HEK293 (cell line): Measurements from ENCODE around the gene CLDN16.

Source experiments
- CTCF ChIA-PET: fragments of 350-600 bp; formaldehyde crosslinking; extraction: SDS; loops from one replicate; lab custom pipeline; 2021; ENCODE audit warnings: antibody characterized with exemption; lab: Yijun Ruan, JAX
- POLR2A ChIA-PET: fragments of 300-600 bp; formaldehyde crosslinking; extraction: SDS; loops from one replicate; lab custom pipeline; 2020; ENCODE audit warnings: antibody characterized with exemption, inconsistent platforms; lab: Yijun Ruan, JAX
- H3K27ac ChIP-seq: fragments of 200-500 bp; sonication (Bioruptor generic); 2 replicates; pipeline ENCODE4 v1.5.1; 2014; ENCODE audit warnings: low read depth, low read length, control low read depth, inconsistent platforms; ENCODE audit errors: extremely low read depth
- H3K36me3 ChIP-seq, 2 experiments: fragments of 200-500 bp in 1 of 2; sonication (Bioruptor generic) in 1 of 2; 1 replicate in 1 of 2; 2 replicates in 1 of 2; pipeline ENCODE4 v1.5.1; 2014 to 2017; ENCODE audit warnings: inconsistent platforms in 2 of 2, low read length in 2 of 2; ENCODE audit not compliant: control insufficient read depth in 2 of 2, insufficient read depth in 1 of 2
- H3K4me1 ChIP-seq: fragments of 200-500 bp; sonication (Bioruptor generic); 2 replicates; pipeline ENCODE4 v1.5.1; 2014; ENCODE audit warnings: mild to moderate bottlenecking, low read length, inconsistent platforms; ENCODE audit not compliant: control insufficient read depth, insufficient read depth
- H3K4me3 ChIP-seq: 2 replicates; pipeline ENCODE4 v1.5.1; 2011; ENCODE audit warnings: low read depth, mild to moderate bottlenecking, control low read depth, low read length, moderate library complexity
- H3K9me3 ChIP-seq: fragments of 200-500 bp; sonication (Bioruptor generic); 2 replicates; pipeline ENCODE4 v1.5.1; 2014; ENCODE audit warnings: low read depth, low read length, inconsistent platforms; ENCODE audit not compliant: control insufficient read depth, insufficient read depth
- EGR2 ChIP-seq: fragments of 450-650 bp; formaldehyde crosslinking; IDR thresholded peaks from 2 replicates; pipeline ENCODE4 v1.5.1; 2016; ENCODE audit warnings: low read depth, missing biosample characterization, missing genetic modification characterization
- KLF8 ChIP-seq: fragments of 450-650 bp; formaldehyde crosslinking; IDR thresholded peaks from 2 replicates; pipeline ENCODE4 v1.5.1; 2016; ENCODE audit warnings: missing biosample characterization, missing genetic modification characterization
- MEIS1 ChIP-seq: sonication (generic); formaldehyde crosslinking; IDR thresholded peaks from 2 replicates; pipeline ENCODE4 v1.8.1; 2022; ENCODE audit warnings: missing genetic modification reagents, mild to moderate bottlenecking, borderline replicate concordance
- SCRT1 ChIP-seq: fragments of 450-650 bp; formaldehyde crosslinking; IDR thresholded peaks from 2 replicates; pipeline ENCODE4 v1.5.1; 2016; ENCODE audit warnings: missing biosample characterization, missing genetic modification characterization, borderline replicate concordance
- SETDB1 ChIP-seq: IDR thresholded peaks from one replicate; pipeline ENCODE4 v1.6.1; 2017; ENCODE audit warnings: mild to moderate bottlenecking, low read length, moderate library complexity, mixed read lengths; ENCODE audit not compliant: insufficient read length
- ZFP3 ChIP-seq: fragments of 450-650 bp; formaldehyde crosslinking; IDR thresholded peaks from 2 replicates; pipeline ENCODE4 v1.5.1; 2016; ENCODE audit warnings: low read depth, missing biosample characterization, missing genetic modification characterization
- ZFP69B ChIP-seq: fragments of 450-650 bp; formaldehyde crosslinking; IDR thresholded peaks from 2 replicates; pipeline ENCODE4 v1.5.1; 2016; ENCODE audit warnings: missing biosample characterization, missing genetic modification characterization
- ZNF19 ChIP-seq: fragments of 450-650 bp; formaldehyde crosslinking; IDR thresholded peaks from 2 replicates; pipeline ENCODE4; 2016; ENCODE audit warnings: missing biosample characterization, missing genetic modification characterization, low read depth
- ZNF24 ChIP-seq: fragments of 450-650 bp; formaldehyde crosslinking; IDR thresholded peaks from 2 replicates; pipeline ENCODE4 v1.5.1; 2016; ENCODE audit warnings: missing biosample characterization, missing genetic modification characterization
- ZNF248 ChIP-seq: fragments of 450-650 bp; formaldehyde crosslinking; IDR thresholded peaks from 2 replicates; pipeline ENCODE4 v1.5.1; 2017; ENCODE audit warnings: missing biosample characterization, missing genetic modification characterization
- ZNF324 ChIP-seq: fragments of 450-650 bp; formaldehyde crosslinking; IDR thresholded peaks from 2 replicates; pipeline ENCODE4 v1.5.1; 2016; ENCODE audit warnings: missing biosample characterization, missing genetic modification characterization
- ZNF510 ChIP-seq: fragments of 450-650 bp; formaldehyde crosslinking; IDR thresholded peaks from 2 replicates; pipeline ENCODE4 v1.5.1; 2018; ENCODE audit warnings: mild to moderate bottlenecking, missing genetic modification characterization, missing biosample characterization; ENCODE audit not compliant: insufficient replicate concordance
- ZNF623 ChIP-seq: fragments of 450-650 bp; formaldehyde crosslinking; IDR thresholded peaks from 2 replicates; pipeline ENCODE4 v1.5.1; 2016; ENCODE audit warnings: missing biosample characterization, missing genetic modification characterization
- TF ChIP-seq, protein P1 (sequence below): fragments of 450-650 bp; formaldehyde crosslinking; IDR thresholded peaks from 2 replicates; pipeline ENCODE4 v1.5.1; 2016; ENCODE audit warnings: missing biosample characterization, missing genetic modification characterization, borderline replicate concordance
- TF ChIP-seq, protein P2 (sequence below): fragments of 450-650 bp; formaldehyde crosslinking; IDR thresholded peaks from 2 replicates; pipeline ENCODE4 v1.5.1; 2016; ENCODE audit warnings: missing biosample characterization, missing genetic modification characterization
- TF ChIP-seq, protein P3 (sequence below): fragments of 450-650 bp; formaldehyde crosslinking; IDR thresholded peaks from 2 replicates; pipeline ENCODE4 v1.5.1; 2017; ENCODE audit warnings: missing biosample characterization, missing genetic modification characterization
- TF ChIP-seq, protein P4 (sequence below): fragments of 450-650 bp; formaldehyde crosslinking; IDR thresholded peaks from 2 replicates; pipeline ENCODE4 v1.5.1; 2016; ENCODE audit warnings: missing biosample characterization, missing genetic modification characterization
- TF ChIP-seq, protein P5 (sequence below): fragments of 450-650 bp; formaldehyde crosslinking; IDR thresholded peaks from 2 replicates; pipeline ENCODE4 v1.5.0; 2017; ENCODE audit warnings: missing biosample characterization, missing genetic modification characterization, borderline replicate concordance
- TF ChIP-seq, protein P6 (sequence below): fragments of 450-650 bp; formaldehyde crosslinking; IDR thresholded peaks from 2 replicates; pipeline ENCODE4 v1.5.1; 2016; ENCODE audit warnings: missing biosample characterization, missing genetic modification characterization

Gene CLDN16

DNA sequence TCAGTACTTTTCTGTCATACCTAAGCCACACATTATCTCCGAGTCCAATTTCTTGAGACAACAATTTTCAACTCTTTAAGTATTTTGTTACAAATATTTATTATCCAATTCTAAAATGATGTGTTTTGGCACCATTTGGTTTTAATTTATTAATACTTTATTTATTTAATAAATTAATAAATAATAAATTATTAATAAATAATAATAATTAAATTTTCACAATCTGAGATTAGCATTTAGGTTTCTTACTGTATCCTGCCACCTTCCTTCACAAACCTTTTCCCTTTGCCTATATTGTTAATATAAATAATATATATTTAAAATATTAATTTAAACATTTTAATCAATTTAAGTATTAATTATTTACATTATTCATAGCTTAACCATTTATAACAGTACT lies 37.9 kb downstream of the CLDN16 start:
- CTCF ChIA-PET = interaction anchor here (0.6 to 2.9 kb wide), 6 partner anchors 12 to 458 kb away, joined by 3 to 13 read pairs (median 3); partner anchors contain the start of gene TMEM207
- Histone ChIP-seq H3K4me1 (no peaks in the 10 kb centered on the region), H3K9me3 (no peaks in the 10 kb centered on the region), H3K27ac (no peak overlapping the region), H3K36me3 (no peaks in the 10 kb centered on the region), H3K4me3 (no peak overlapping the region)
- POLR2A ChIA-PET = no interaction called here
- no peak for TF ChIP-seq ZFP69B (tag by site-specific recombination)
- TF ChIP-seq, protein P1, sequence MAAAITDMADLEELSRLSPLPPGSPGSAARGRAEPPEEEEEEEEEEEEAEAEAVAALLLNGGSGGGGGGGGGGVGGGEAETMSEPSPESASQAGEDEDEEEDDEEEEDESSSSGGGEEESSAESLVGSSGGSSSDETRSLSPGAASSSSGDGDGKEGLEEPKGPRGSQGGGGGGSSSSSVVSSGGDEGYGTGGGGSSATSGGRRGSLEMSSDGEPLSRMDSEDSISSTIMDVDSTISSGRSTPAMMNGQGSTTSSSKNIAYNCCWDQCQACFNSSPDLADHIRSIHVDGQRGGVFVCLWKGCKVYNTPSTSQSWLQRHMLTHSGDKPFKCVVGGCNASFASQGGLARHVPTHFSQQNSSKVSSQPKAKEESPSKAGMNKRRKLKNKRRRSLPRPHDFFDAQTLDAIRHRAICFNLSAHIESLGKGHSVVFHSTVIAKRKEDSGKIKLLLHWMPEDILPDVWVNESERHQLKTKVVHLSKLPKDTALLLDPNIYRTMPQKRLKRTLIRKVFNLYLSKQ (tag by site-specific recombination) = no peak
- TF ChIP-seq KLF8 (tag by site-specific recombination) = no peak
- TF ChIP-seq, protein P2, sequence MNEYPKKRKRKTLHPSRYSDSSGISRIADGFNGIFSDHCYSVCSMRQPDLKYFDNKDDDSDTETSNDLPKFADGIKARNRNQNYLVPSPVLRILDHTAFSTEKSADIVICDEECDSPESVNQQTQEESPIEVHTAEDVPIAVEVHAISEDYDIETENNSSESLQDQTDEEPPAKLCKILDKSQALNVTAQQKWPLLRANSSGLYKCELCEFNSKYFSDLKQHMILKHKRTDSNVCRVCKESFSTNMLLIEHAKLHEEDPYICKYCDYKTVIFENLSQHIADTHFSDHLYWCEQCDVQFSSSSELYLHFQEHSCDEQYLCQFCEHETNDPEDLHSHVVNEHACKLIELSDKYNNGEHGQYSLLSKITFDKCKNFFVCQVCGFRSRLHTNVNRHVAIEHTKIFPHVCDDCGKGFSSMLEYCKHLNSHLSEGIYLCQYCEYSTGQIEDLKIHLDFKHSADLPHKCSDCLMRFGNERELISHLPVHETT = no peak
- TF ChIP-seq ZNF510 (tag by site-specific recombination) = no peak
- no peak for TF ChIP-seq ZNF248 (tag by site-specific recombination)
- TF ChIP-seq, protein P3, sequence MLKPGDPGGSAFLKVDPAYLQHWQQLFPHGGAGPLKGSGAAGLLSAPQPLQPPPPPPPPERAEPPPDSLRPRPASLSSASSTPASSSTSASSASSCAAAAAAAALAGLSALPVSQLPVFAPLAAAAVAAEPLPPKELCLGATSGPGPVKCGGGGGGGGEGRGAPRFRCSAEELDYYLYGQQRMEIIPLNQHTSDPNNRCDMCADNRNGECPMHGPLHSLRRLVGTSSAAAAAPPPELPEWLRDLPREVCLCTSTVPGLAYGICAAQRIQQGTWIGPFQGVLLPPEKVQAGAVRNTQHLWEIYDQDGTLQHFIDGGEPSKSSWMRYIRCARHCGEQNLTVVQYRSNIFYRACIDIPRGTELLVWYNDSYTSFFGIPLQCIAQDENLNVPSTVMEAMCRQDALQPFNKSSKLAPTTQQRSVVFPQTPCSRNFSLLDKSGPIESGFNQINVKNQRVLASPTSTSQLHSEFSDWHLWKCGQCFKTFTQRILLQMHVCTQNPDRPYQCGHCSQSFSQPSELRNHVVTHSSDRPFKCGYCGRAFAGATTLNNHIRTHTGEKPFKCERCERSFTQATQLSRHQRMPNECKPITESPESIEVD (tag by site-specific recombination) = no peak
- no peak for TF ChIP-seq ZNF623 (tag by site-specific recombination)
- TF ChIP-seq ZNF24 (tag by site-specific recombination) = no peak
- TF ChIP-seq ZFP3 (tag by site-specific recombination) = no peak
- TF ChIP-seq EGR2 (tag by site-specific recombination) = no peak
- TF ChIP-seq MEIS1 (CRISPR knock-in tag) = no peak
- TF ChIP-seq ZNF19 = no peak
- no peak for TF ChIP-seq SCRT1 (tag by site-specific recombination)
- TF ChIP-seq SETDB1 = no peak
- TF ChIP-seq, protein P4, sequence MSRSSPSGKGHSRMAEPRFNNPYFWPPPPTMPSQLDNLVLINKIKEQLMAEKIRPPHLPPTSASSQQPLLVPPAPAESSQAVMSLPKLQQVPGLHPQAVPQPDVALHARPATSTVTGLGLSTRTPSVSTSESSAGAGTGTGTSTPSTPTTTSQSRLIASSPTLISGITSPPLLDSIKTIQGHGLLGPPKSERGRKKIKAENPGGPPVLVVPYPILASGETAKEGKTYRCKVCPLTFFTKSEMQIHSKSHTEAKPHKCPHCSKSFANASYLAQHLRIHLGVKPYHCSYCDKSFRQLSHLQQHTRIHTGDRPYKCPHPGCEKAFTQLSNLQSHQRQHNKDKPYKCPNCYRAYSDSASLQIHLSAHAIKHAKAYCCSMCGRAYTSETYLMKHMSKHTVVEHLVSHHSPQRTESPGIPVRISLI = no peak
- TF ChIP-seq, protein P5, sequence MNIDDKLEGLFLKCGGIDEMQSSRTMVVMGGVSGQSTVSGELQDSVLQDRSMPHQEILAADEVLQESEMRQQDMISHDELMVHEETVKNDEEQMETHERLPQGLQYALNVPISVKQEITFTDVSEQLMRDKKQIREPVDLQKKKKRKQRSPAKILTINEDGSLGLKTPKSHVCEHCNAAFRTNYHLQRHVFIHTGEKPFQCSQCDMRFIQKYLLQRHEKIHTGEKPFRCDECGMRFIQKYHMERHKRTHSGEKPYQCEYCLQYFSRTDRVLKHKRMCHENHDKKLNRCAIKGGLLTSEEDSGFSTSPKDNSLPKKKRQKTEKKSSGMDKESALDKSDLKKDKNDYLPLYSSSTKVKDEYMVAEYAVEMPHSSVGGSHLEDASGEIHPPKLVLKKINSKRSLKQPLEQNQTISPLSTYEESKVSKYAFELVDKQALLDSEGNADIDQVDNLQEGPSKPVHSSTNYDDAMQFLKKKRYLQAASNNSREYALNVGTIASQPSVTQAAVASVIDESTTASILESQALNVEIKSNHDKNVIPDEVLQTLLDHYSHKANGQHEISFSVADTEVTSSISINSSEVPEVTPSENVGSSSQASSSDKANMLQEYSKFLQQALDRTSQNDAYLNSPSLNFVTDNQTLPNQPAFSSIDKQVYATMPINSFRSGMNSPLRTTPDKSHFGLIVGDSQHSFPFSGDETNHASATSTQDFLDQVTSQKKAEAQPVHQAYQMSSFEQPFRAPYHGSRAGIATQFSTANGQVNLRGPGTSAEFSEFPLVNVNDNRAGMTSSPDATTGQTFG = no peak
- TF ChIP-seq, protein P6, sequence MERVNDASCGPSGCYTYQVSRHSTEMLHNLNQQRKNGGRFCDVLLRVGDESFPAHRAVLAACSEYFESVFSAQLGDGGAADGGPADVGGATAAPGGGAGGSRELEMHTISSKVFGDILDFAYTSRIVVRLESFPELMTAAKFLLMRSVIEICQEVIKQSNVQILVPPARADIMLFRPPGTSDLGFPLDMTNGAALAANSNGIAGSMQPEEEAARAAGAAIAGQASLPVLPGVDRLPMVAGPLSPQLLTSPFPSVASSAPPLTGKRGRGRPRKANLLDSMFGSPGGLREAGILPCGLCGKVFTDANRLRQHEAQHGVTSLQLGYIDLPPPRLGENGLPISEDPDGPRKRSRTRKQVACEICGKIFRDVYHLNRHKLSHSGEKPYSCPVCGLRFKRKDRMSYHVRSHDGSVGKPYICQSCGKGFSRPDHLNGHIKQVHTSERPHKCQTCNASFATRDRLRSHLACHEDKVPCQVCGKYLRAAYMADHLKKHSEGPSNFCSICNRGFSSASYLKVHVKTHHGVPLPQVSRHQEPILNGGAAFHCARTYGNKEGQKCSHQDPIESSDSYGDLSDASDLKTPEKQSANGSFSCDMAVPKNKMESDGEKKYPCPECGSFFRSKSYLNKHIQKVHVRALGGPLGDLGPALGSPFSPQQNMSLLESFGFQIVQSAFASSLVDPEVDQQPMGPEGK (tag by site-specific recombination) = no peak
- no peak for TF ChIP-seq ZNF324
